Bronchial epithelial cell (primary cell): Measurements from ENCODE around the gene RPL23. TPM values are rescaled to one million over a fixed set of nuclear protein-coding genes. Genes with fewer than 3 reads are reported as not detected.
"Not testable (repeated sequence)": the region's sequence is repeated elsewhere in the genome, so short reads cannot be mapped to it uniquely, and the experiment has no call there.

Experiments
- DNase-seq: peaks from one replicate; pipeline ENCODE4 v3.0.0-alpha.2; 2010; ENCODE audit warnings: low read depth
- FAIRE-seq: peaks from 2 replicates; lab custom pipeline; 2011; peaks lifted over from hg19 to GRCh38; lab: Jason Lieb, UNC
- H3K27me3 ChIP-seq: 2 replicates; pipeline ENCODE4 v1.5.1; 2011; ENCODE audit warnings: low read length; ENCODE audit not compliant: control insufficient read depth, insufficient read depth
- H3K36me3 ChIP-seq: 2 replicates; pipeline ENCODE4 v1.5.1; 2011; ENCODE audit warnings: low read length; ENCODE audit not compliant: control insufficient read depth, insufficient read depth
- H3K4me3 ChIP-seq: 2 replicates; pipeline ENCODE4 v1.5.1; 2011; ENCODE audit warnings: mild to moderate bottlenecking, low read depth, low read length, control low read depth
- CTCF ChIP-seq: IDR thresholded peaks from 2 replicates; pipeline ENCODE4 v1.5.1; 2011; ENCODE audit warnings: mild to moderate bottlenecking, moderate library complexity, low read length, control low read depth, inconsistent platforms; ENCODE audit not compliant: insufficient read depth, severe bottlenecking
- total RNA-seq: library from RNA; depleted of rRNA; stranded (reverse); fragments of >200 nt; gene quantifications from 2 replicates; pipeline ENCODE4 v1.2.1, GENCODE V29; 2014

The RPL23 gene
- total RNA-seq, 1 donor from 2014 or later: 3,303 TPM

GRCh38 chr17:38867179-38867967 is 13.9 kb upstream of the RPL23 start:
- no peak for FAIRE-seq
- no peaks in the 10 kb centered on the region for H3K27me3 ChIP-seq
- peak; percentile 17 for TF ChIP-seq CTCF
- H3K4me3 ChIP-seq: no peak overlapping the region
- peaks cover 2% of the 10 kb centered on the region for H3K36me3 ChIP-seq
- DNase-seq: peak; percentile 51

GRCh38 chr17:38864636-38865398 is 11.3 kb upstream of the RPL23 start:
- FAIRE-seq (no peak), DNase-seq (peak; percentile 80)
- Histone ChIP-seq H3K4me3 (no peak overlapping the region), H3K27me3 (no peaks in the 10 kb centered on the region), H3K36me3 (no peaks in the 10 kb centered on the region)
- TF ChIP-seq CTCF: peak; percentile 63

- DNase-seq: peak; percentile 33
- FAIRE-seq: no peak
- Histone ChIP-seq H3K27me3 (no peaks in the 10 kb centered on the region), H3K4me3 (no peak overlapping the region), H3K36me3 (no peaks in the 10 kb centered on the region)
- TF ChIP-seq CTCF: no peak
Measured at GRCh38 chr17:38861399-38861843, 7.9 kb upstream of the RPL23 start.

GRCh38 chr17:38857271-38857670 is 3.8 kb upstream of the RPL23 start:
- no peak for TF ChIP-seq CTCF
- FAIRE-seq (no peak), DNase-seq (peak; percentile 33)
- no peaks in the 10 kb centered on the region for H3K27me3 ChIP-seq
- peaks cover 4% of the 10 kb centered on the region for H3K36me3 ChIP-seq
- no peak overlapping the region for H3K4me3 ChIP-seq

- not testable (repeated sequence) for DNase-seq, H3K4me3 ChIP-seq, H3K27me3 ChIP-seq, FAIRE-seq
- H3K36me3 ChIP-seq: peaks cover 15% of the 10 kb centered on the region
Measured at GRCh38 chr17:38855101-38855714, 1.7 kb upstream of the RPL23 start.
